Gastroesophageal sphincter (tissue), 4 donors: Measurements from ENCODE around the gene GPHA2. TPM values are rescaled to one million over a fixed set of nuclear protein-coding genes. Genes with fewer than 3 reads are reported as not detected.
"Not testable (repeated sequence)": the region's sequence is repeated elsewhere in the genome, so short reads cannot be mapped to it uniquely, and the experiment has no call there.

Experiments
- ATAC-seq: fragments of 150-250 bp; one replicate; pipeline ENCODE4 v1.9.1; 2016; ENCODE audit warnings: mild to moderate bottlenecking, moderate library complexity
- H3K27ac ChIP-seq, 4 donors: fragments of 200-600 bp; sonication (generic) in 3 of 4; 1 replicate in 3 of 4; 2 replicates in 1 of 4; pipeline ENCODE4 v1.5.1; 2016 to 2019
- H3K27me3 ChIP-seq: fragments of 200-600 bp; sonication (generic); one replicate; pipeline ENCODE4 v1.5.1; 2019
- H3K36me3 ChIP-seq, 2 donors: fragments of 200-600 bp; sonication (generic); one replicate each; pipeline ENCODE4 v1.5.1; 2019; ENCODE audit warnings: control low read depth in 1 of 2
- H3K4me1 ChIP-seq, 3 donors: fragments of 200-600 bp; sonication (generic); 1 replicate in 2 of 3; 2 replicates in 1 of 3; pipeline ENCODE4 v1.5.1; 2016 to 2019; ENCODE audit warnings: control low read depth in 2 of 3
- H3K4me3 ChIP-seq, 2 donors: fragments of 200-600 bp; sonication (generic); one replicate each; pipeline ENCODE4 v1.5.1; 2019; ENCODE audit warnings: mild to moderate bottlenecking in 1 of 2, moderate library complexity in 1 of 2
- H3K9me3 ChIP-seq, 3 donors: fragments of 200-600 bp; sonication (generic); one replicate each; pipeline ENCODE4 v1.5.1; 2017 to 2019; ENCODE audit warnings: control low read depth in 2 of 3
- CTCF ChIP-seq, 4 experiments: fragments of 200-600 bp in 2 of 4; fragments of 450-650 bp in 2 of 4; sonication (generic) in 1 of 4; IDR thresholded peaks; one replicate each; pipeline ENCODE4 v1.5.1; 2017 to 2019; ENCODE audit warnings: antibody characterized with exemption in 4 of 4, mild to moderate bottlenecking in 2 of 4, moderate library complexity in 2 of 4
- EP300 ChIP-seq: sonication (generic); formaldehyde crosslinking; IDR thresholded peaks from one replicate; pipeline ENCODE4 v1.6.1; 2017; ENCODE audit warnings: antibody characterized with exemption, mild to moderate bottlenecking
- POLR2A ChIP-seq, 2 donors: fragments of 450-650 bp; IDR thresholded peaks; one replicate each; pipeline ENCODE4 v1.6.1; 2017; ENCODE audit warnings: antibody characterized with exemption in 2 of 2, mild to moderate bottlenecking in 2 of 2, moderate library complexity in 1 of 2
- POLR2AphosphoS5 ChIP-seq: sonication (generic); formaldehyde crosslinking; IDR thresholded peaks from one replicate; pipeline ENCODE4 v1.6.1; 2017; ENCODE audit warnings: antibody characterized with exemption
- WGBS, 2 donors: methylation state at CpG; one replicate each; pipeline ENCODE4 v1.1.5; 2018; ENCODE audit warnings: low coverage in 1 of 2; 5-methylcytosine and 5-hydroxymethylcytosine counted together
- total RNA-seq, 4 donors: library from RNA; depleted of rRNA; stranded (reverse); fragments of >200 nt; gene quantifications; one replicate each; pipeline ENCODE4 v1.1.0, GENCODE V29; 2016

Gene GPHA2
- total RNA-seq, result not detected

- Histone ChIP-seq H3K27me3 (no peaks in the 10 kb centered on the region), H3K4me3 (no peak within 1 kb of the TSS), H3K27ac (no peak within 1 kb of the TSS), H3K36me3 (peaks cover 0 to 48% of the 10 kb centered on the region in 2 donors), H3K4me1 (peaks cover 0 to 8% (median 0%) of the 10 kb centered on the region in 3 donors), H3K9me3 (no peaks in the 10 kb centered on the region)
- 25 to 44% methylated on average over 4 to 8 of the region's 14 CpGs for WGBS, 2 donors
- no peak for TF ChIP-seq POLR2A (IDR thresholded peaks at IDR 0.05)
- TF ChIP-seq CTCF (IDR thresholded peaks at IDR 0.05), result no peak
- TF ChIP-seq POLR2AphosphoS5, result no peak
- TF ChIP-seq EP300, result no peak
- ATAC-seq, result no peak
Measured at GRCh38 chr11:64935359-64936081, at the start of gene GPHA2. GPHA2 (minus strand) TSS chr11:64935893; CDS start chr11:64935460, 433 bp downstream.

- not testable (repeated sequence) for H3K4me1 ChIP-seq, H3K4me3 ChIP-seq, H3K9me3 ChIP-seq, H3K27ac ChIP-seq, H3K36me3 ChIP-seq, ATAC-seq
- H3K27me3 ChIP-seq, result peaks cover 11% of the 10 kb centered on the region
- WGBS, 2 donors, result 64% methylated on average over 1 of the region's 5 CpGs; no CpG with 5 or more reads in 1 of the 2 donors
Measured at GRCh38 chr11:64983339-64983738, 47.6 kb upstream of the GPHA2 start.

GRCh38 chr11:64976651-64977050, 41.0 kb upstream of the GPHA2 start:
- H3K27me3 ChIP-seq, result peaks cover 8% of the 10 kb centered on the region
- no peaks in the 10 kb centered on the region for H3K36me3 ChIP-seq
- no peak for ATAC-seq
- no peak overlapping the region for H3K4me3 ChIP-seq
- WGBS, 2 donors, result no CpG with 5 or more reads among the region's 2 CpGs
- peaks cover 0 to 11% (median under 1%) of the 10 kb centered on the region in 3 donors for H3K4me1 ChIP-seq
- TF ChIP-seq POLR2A (IDR thresholded peaks at IDR 0.05), result no peak
- no peak for TF ChIP-seq EP300
- TF ChIP-seq CTCF (IDR thresholded peaks at IDR 0.05), result no peak
- TF ChIP-seq POLR2AphosphoS5, result no peak
- no peak overlapping the region for H3K27ac ChIP-seq
- H3K9me3 ChIP-seq, result no peaks in the 10 kb centered on the region

- WGBS, 2 donors, result 45 to 55% methylated on average over 2 to 4 of the region's 5 CpGs
- Histone ChIP-seq H3K9me3 (no peaks in the 10 kb centered on the region), H3K36me3 (no peaks in the 10 kb centered on the region), H3K27ac (no peak overlapping the region), H3K4me1 (peaks cover 0 to 15% (median 3%) of the 10 kb centered on the region in 3 donors), H3K4me3 (no peak overlapping the region), H3K27me3 (peaks cover 8% of the 10 kb centered on the region)
- no peak for ATAC-seq
- TF ChIP-seq POLR2A (IDR thresholded peaks at IDR 0.05), result no peak
- TF ChIP-seq POLR2AphosphoS5, result no peak
- TF ChIP-seq EP300, result no peak
Measured at GRCh38 chr11:64974124-64974523, 38.4 kb upstream of the GPHA2 start.

- peak within 1 kb of the TSS; percentile 19 to 40 for H3K4me3 ChIP-seq
- 2 to 39% methylated on average over 10 to 25 of the region's 69 CpGs for WGBS, 2 donors
- H3K27ac ChIP-seq, result peak within 1 kb of the TSS in 3 of 4 donors; percentile 3 to 15 (median 10)
- H3K36me3 ChIP-seq, result no peaks in the 10 kb centered on the region
- TF ChIP-seq POLR2A (IDR thresholded peaks at IDR 0.05) (no peak), POLR2AphosphoS5 (no peak), EP300 (no peak), CTCF (IDR thresholded peaks at IDR 0.05) (no peak)
- peak; percentile 91 for ATAC-seq
- H3K9me3 ChIP-seq, result no peaks in the 10 kb centered on the region
- peaks cover 7% of the 10 kb centered on the region for H3K27me3 ChIP-seq
- H3K4me1 ChIP-seq, result peaks cover 0 to 15% (median 3%) of the 10 kb centered on the region in 3 donors
Measured at GRCh38 chr11:64971421-64972233, 35.9 kb upstream of the GPHA2 start, which contains the start of gene MAJIN. MAJIN (minus strand) TSS chr11:64972108; CDS start chr11:64959405, 12,703 bp downstream.
